GM12864 (cell line): ENCODE data around the gene PALD1.

Experiments used
- DNase-seq: peaks from one replicate; pipeline ENCODE4 v3.0.0-alpha.2; 2011; ENCODE audit warnings: low read depth
- H3K4me3 ChIP-seq: 2 replicates; pipeline ENCODE4 v1.5.1; 2011; ENCODE audit warnings: mild to moderate bottlenecking, low read depth, low read length, control low read depth
- TF ChIP-seq, protein P1 (sequence below): IDR thresholded peaks from 2 replicates; pipeline ENCODE4 v1.5.1; 2011; ENCODE audit warnings: low read depth, mild to moderate bottlenecking, moderate library complexity, low read length, control low read depth, inconsistent platforms; ENCODE audit errors: missing control alignments

The PALD1 gene

GRCh38 chr10:70541736-70542564, 63.4 kb downstream of the PALD1 start:
- no peak overlapping the region for H3K4me3 ChIP-seq
- no peak for DNase-seq
- TF ChIP-seq, protein P1, sequence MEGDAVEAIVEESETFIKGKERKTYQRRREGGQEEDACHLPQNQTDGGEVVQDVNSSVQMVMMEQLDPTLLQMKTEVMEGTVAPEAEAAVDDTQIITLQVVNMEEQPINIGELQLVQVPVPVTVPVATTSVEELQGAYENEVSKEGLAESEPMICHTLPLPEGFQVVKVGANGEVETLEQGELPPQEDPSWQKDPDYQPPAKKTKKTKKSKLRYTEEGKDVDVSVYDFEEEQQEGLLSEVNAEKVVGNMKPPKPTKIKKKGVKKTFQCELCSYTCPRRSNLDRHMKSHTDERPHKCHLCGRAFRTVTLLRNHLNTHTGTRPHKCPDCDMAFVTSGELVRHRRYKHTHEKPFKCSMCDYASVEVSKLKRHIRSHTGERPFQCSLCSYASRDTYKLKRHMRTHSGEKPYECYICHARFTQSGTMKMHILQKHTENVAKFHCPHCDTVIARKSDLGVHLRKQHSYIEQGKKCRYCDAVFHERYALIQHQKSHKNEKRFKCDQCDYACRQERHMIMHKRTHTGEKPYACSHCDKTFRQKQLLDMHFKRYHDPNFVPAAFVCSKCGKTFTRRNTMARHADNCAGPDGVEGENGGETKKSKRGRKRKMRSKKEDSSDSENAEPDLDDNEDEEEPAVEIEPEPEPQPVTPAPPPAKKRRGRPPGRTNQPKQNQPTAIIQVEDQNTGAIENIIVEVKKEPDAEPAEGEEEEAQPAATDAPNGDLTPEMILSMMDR, result no peak

DNA sequence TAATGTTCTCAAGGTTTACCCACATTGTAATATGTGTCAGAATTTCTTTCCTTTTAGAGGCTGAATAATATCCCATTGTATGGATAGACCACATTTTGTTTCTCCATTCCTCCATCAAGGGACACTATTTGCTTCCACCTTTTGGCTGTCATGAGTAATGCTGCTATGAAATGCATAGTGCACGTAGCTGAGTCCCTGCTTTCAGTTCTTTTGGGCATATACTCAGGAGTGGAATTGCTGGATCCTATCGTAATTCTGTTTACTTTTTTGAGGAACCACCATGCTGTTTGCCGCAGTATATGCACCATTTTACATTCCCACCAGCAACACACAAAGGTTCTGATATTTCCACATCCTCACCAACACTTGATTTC, 64.0 kb downstream of the PALD1 start:
- no peak for DNase-seq
- TF ChIP-seq, protein P1, result no peak
- no peak overlapping the region for H3K4me3 ChIP-seq

DNA sequence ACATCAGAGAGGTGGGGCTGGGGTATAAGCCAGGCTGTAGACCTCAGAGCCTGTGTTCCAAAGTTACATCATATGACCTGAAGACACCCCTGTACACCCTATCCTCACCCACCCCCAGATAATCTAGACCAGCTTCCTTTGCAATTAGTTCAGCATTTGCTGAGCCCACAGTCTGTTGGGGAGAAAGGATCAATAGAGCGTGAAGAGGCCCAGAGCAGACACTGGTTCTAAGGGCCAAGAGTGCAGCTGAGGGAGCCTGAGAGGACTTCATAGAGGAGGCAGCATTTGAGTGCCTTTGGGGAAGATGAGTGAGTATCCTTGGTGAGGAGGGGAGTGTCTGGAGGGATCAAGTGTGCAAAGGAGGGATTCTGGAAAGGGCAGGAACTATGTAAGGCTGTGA, 65.3 kb downstream of the PALD1 start:
- no peak overlapping the region for H3K4me3 ChIP-seq
- TF ChIP-seq, protein P1, result no peak
- DNase-seq, result no peak

- no peak overlapping the region for H3K4me3 ChIP-seq
- TF ChIP-seq, protein P1, result no peak
- no peak for DNase-seq
Observed at GRCh38 chr10:70544431-70545340, 66.1 kb downstream of the PALD1 start.

DNA sequence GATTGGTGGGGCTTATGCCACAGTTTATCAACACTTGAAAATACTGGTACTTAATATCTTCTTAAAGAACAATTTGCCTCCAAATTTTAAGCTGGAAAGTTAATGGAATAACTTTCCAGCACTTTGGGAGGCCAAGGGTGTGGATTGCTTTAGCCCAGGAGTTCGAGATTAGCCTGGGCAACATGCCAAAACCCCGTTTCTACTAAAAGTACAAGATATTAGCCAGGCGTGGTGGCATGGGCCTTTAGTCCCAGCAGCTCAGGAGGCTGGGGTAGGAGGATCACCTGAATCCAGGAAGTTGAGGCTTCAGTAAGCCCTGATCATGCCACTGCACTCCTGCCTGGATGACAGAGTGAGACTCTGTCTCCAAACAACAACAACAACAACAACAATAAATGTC, 68.0 kb downstream of the PALD1 start:
- TF ChIP-seq, protein P1, result no peak
- no peak for DNase-seq
- H3K4me3 ChIP-seq, result no peak overlapping the region

- TF ChIP-seq, protein P1, result no peak
- DNase-seq, result no peak
- H3K4me3 ChIP-seq, result no peak overlapping the region
Observed at GRCh38 chr10:70549351-70549961, 70.9 kb downstream of the PALD1 start.
